ENCODE data around the gene MED13.

Gene MED13, protein sequence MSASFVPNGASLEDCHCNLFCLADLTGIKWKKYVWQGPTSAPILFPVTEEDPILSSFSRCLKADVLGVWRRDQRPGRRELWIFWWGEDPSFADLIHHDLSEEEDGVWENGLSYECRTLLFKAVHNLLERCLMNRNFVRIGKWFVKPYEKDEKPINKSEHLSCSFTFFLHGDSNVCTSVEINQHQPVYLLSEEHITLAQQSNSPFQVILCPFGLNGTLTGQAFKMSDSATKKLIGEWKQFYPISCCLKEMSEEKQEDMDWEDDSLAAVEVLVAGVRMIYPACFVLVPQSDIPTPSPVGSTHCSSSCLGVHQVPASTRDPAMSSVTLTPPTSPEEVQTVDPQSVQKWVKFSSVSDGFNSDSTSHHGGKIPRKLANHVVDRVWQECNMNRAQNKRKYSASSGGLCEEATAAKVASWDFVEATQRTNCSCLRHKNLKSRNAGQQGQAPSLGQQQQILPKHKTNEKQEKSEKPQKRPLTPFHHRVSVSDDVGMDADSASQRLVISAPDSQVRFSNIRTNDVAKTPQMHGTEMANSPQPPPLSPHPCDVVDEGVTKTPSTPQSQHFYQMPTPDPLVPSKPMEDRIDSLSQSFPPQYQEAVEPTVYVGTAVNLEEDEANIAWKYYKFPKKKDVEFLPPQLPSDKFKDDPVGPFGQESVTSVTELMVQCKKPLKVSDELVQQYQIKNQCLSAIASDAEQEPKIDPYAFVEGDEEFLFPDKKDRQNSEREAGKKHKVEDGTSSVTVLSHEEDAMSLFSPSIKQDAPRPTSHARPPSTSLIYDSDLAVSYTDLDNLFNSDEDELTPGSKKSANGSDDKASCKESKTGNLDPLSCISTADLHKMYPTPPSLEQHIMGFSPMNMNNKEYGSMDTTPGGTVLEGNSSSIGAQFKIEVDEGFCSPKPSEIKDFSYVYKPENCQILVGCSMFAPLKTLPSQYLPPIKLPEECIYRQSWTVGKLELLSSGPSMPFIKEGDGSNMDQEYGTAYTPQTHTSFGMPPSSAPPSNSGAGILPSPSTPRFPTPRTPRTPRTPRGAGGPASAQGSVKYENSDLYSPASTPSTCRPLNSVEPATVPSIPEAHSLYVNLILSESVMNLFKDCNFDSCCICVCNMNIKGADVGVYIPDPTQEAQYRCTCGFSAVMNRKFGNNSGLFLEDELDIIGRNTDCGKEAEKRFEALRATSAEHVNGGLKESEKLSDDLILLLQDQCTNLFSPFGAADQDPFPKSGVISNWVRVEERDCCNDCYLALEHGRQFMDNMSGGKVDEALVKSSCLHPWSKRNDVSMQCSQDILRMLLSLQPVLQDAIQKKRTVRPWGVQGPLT (N-terminal part only)

DNA sequence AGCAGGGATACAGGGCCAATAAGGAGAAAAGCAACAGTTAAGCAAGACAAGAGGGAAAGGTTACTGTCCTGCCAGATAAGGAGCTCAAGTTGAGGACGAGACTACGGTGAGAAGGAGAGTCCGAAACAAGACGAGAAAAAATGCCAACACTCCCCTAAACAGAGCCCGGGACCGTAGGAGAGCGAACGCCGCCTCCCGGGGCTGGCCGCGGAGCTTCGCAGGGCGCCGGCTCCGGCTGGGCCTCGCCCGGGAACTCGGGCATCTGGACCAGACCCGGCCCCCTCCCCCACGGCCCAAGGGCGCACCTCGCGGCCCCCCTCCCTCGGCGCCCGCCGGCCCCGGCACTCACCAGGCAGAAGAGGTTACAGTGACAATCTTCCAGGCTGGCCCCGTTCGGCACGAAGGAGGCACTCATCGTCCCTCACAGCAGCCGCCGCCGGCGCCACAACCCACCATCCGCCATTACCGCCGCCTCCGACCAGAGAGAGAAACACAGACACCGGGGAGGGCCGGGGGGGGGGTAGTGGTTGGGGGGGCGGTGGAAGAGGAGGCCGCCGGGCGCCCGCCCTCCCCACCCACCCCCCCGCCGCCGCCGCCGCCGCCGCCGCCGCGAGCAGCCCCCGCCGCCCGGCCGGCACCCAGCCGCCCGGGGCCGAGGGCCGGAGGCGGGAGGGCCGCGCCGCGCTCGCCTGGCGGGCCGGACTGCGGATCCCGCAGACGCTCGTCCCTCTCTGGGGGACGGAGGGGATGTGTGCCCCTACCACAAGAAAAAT lies at the start of gene MED13:
TSS of gene MED13 (minus strand) at position 488 of the 773 bp plus-strand sequence. CDS start at position 415, 73 bp downstream.
- DNase-seq (ENCODE audit: low spot score) = peak; percentile 58

DNA sequence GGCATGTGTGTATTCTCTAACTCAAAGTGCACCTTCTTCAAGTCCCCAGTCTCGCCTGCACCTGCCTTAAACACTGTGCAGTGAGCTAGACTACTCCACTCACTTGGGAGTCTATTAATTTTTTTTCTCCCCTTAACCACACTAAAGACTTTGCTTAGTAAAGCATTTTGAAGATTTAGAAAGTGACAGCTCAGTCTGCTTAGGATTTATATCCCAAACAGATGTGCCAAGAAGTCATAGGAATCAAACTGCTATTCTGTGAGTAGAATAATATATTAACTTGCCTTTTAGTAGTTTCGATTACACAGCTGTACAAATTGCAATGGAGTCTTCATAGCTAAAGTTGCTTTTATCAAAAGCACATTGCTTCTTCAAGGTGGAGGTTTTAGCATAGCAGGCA lies 47.2 kb upstream of the MED13 start:
- no peak for DNase-seq (ENCODE audit: low spot score)

GRCh38 chr17:62111562-62112171 lies 46.6 kb upstream of the MED13 start:
- DNase-seq (ENCODE audit: low spot score) = no peak

DNA sequence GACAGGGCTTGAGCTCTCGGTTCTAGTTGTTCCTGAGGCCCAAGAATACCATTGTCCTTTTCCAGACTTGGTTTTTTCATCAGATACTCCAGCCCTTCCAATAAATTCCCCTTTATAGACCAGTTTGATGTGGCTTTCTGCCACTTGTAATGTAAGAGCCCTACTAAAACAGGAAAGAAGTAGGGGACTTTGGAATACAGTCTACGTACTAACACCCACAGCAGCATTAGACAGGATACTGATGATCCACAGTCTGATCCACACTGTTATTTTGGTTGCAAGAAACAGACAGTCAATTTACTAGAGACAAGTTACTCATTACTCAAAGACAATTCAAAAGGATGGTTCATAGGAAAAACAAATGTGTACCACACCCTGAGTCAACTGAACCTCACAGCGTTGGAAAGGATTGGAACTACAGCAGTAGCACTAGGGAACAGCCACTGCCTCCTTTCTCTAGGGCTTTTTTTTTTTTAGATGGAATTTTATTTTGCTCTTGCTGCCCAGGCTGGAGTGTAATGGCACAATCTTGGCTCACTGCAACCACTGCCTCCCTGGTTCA lies 45.9 kb upstream of the MED13 start:
- no peak for DNase-seq (ENCODE audit: low spot score)

- DNase-seq (ENCODE audit: low spot score) = no peak
These were observed 44.8 kb upstream of the MED13 start for GRCh38 chr17:62109924-62110323.

DNA sequence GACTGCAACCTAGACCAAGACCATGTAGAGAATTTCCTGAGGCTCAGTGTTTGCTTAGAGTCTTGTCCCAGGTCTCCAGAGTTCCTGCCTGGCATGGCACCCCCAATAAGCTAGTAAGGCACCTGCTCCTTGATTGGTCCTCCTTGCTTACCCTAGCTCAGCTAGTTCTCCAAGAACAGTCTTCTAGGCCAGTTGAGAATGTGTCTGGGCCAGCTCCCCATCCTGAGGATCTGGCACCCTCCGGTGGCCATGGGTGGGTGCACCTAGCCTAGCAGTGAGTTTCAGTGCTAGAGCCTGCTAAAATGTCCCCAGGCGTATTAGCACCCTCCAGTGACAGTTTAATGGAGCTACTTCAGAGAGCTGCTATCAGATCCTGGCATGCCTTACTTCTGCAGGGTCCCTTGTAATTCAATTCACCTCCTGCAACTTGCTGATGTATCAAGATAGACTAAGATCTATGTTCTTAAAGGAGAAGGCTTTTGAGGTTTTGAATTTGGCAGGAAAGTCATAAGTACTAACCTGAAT lies 44.4 kb upstream of the MED13 start:
- DNase-seq (ENCODE audit: low spot score) = no peak

- DNase-seq (ENCODE audit: low spot score) = no peak
These were observed 40.8 kb upstream of the MED13 start for GRCh38 chr17:62105861-62106260.

GRCh38 chr17:62105357-62105756 lies 40.3 kb upstream of the MED13 start:
- no peak for DNase-seq (ENCODE audit: low spot score)

- DNase-seq (ENCODE audit: low spot score) = no peak
These were observed 36.4 kb upstream of the MED13 start for GRCh38 chr17:62101515-62101914.

DNA sequence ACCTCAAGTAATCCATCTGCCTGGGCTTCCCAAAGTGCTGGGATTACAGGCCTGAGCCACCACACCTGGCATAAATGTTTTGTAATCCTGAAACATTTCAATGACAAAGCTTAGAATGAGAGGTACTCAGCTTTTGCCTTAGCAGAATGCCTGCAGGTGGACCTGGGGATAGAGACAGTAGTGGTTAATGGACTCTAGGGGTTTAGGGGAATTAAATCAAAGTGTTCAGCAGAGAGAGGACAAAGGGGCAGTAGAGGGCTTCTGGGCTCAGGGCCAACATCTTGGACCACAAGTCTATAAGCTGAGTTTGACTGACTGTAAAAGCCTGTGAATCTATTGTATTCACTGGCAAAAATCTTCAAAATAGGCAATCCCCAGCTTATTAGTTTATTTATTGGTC lies 36.0 kb upstream of the MED13 start:
- DNase-seq (ENCODE audit: low spot score) = no peak

GRCh38 chr17:62100055-62100454 lies 35.0 kb upstream of the MED13 start:
- no peak for DNase-seq (ENCODE audit: low spot score)

DNA sequence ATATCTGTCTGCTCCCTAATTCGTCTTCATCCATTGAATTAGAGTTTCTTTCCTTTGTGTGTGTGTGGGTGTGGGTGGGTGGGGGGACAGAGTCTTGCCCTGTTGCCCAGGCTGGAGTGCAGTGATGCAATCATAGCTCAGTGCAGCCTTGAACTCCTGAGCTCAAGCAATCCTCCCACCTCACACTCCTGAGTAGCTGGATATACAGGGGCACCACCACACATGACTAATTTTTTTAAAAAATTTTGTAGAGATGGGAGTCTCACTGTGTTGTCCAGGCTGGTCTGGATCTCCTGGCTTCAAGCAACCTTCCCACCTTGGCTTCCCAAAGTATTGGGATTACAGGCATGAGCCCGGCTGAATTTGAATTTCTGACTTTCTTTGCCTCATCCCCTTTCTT lies 34.5 kb upstream of the MED13 start:
- no peak for DNase-seq (ENCODE audit: low spot score)

DNA sequence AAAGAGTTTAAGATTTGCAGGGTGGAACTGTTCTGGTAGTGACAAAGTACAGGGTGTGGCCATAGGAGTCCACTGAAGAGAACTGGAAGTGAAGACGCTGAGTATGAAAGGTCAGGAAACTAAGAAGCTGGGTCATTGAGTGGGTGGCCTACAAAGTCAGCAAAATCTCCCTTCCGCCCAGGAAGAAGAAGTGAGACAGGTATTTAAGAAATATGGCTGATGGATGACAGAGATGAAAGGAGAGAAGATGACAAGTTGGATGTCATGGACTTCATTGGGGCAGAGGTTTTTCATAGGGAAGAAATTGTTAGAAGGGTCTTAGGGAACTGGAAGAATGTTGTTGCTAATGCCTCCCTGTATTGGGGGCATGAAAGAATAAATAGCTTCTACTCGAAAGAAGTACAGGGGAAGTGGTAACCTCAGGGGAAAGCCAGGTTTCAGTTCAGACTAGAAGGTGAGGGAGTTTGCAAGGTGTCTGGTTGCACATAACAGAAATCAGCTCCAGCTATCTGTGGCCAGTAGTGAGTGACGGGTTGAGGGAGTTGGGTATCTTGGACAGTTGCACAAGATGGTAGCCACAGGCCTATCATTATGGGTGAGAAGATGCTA lies 33.6 kb upstream of the MED13 start:
- no peak for DNase-seq (ENCODE audit: low spot score)

- DNase-seq (ENCODE audit: low spot score) = no peak
These were observed 31.3 kb upstream of the MED13 start for GRCh38 chr17:62096401-62096670.

DNA sequence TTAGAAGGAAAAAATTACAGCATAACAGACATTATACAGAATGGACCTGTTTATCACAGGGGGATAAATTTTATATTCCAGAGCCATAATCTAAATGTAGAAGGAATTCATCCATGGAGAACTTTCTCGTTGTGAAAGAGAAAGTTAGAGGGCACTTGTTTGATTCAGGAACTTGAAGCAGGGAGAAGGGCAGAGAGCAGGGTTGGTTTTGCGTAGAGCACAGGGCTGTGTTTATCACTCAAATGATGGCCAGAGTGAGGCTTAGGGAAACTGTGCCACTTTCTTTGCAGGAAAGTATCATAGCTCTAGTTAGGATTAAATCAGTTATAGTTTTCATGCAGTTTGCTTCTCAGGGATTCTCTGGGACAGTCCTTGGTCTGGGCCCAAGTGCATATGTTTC lies 29.1 kb upstream of the MED13 start:
- no peak for DNase-seq (ENCODE audit: low spot score)

GRCh38 chr17:62093188-62094155 lies 28.4 kb upstream of the MED13 start:
- no peak for DNase-seq (ENCODE audit: low spot score)

- no peak for DNase-seq (ENCODE audit: low spot score)
These were observed 27.7 kb upstream of the MED13 start for GRCh38 chr17:62092784-62093183.

GRCh38 chr17:62091804-62092203 lies 26.7 kb upstream of the MED13 start:
- no peak for DNase-seq (ENCODE audit: low spot score)

- DNase-seq (ENCODE audit: low spot score) = no peak
These were observed 25.8 kb upstream of the MED13 start for GRCh38 chr17:62090868-62091267.

Data from globus pallidus (tissue), 1 donor.